Activated CD4-positive, alpha-beta memory T cell treated with anti-CD3 and anti-CD28 coated beads for 36 hours (primary cell): ENCODE data around the gene SFXN2. TPM values are rescaled to one million over a fixed set of nuclear protein-coding genes. Genes with fewer than 3 reads are reported as not detected.
"Not testable (repeated sequence)": the region's sequence is repeated elsewhere in the genome, so short reads cannot be mapped to it uniquely, and the experiment has no call there.

ENCODE experiments used
- CTCF ChIA-PET: fragments of 350-600 bp; sonication (Branson Sonifier 250); formaldehyde crosslinking; loops from one replicate; lab custom pipeline; 2021; ENCODE audit warnings: antibody characterized with exemption, inconsistent platforms; lab: Charles Lee
- POLR2A ChIA-PET: fragments of 350-600 bp; sonication (Branson Sonifier 250); formaldehyde crosslinking; loops from one replicate; lab custom pipeline; 2021; ENCODE audit warnings: antibody characterized with exemption; lab: Charles Lee
- DNase-seq: peaks from one replicate; pipeline ENCODE4 v3.0.0-alpha.2; 2020
- H3K27ac Mint-ChIP-seq: one replicate; pipeline ENCODE4 v1.8.0; 2021; ENCODE audit warnings: mixed read lengths
- H3K27me3 Mint-ChIP-seq: one replicate; pipeline ENCODE4 v1.8.0; 2021; ENCODE audit warnings: mixed read lengths
- H3K36me3 Mint-ChIP-seq: one replicate; pipeline ENCODE4 v1.8.0; 2021; ENCODE audit warnings: mixed read lengths
- H3K4me1 Mint-ChIP-seq: one replicate; pipeline ENCODE4 v1.8.0; 2021; ENCODE audit warnings: low read depth, mixed read lengths
- H3K4me3 Mint-ChIP-seq: one replicate; pipeline ENCODE4 v1.8.0; 2021; ENCODE audit warnings: mild to moderate bottlenecking, mixed read lengths
- H3K9me3 Mint-ChIP-seq: one replicate; pipeline ENCODE4 v1.8.0; 2021; ENCODE audit warnings: mixed read lengths
- intact Hi-C: fragments of 100-400 bp; cut with micrococcal nuclease; formaldehyde crosslinking; loops from one replicate; pipeline ENCODE4 v1.15.1; 2023
- total RNA-seq, 2 experiments: library from RNA; stranded (reverse); gene quantifications; one replicate each; pipeline ENCODE4 v1.2.3, GENCODE V29; 2021

Gene SFXN2
- total RNA-seq, result 10 to 100 TPM; 14.7 to 17.8 TPM

DNA sequence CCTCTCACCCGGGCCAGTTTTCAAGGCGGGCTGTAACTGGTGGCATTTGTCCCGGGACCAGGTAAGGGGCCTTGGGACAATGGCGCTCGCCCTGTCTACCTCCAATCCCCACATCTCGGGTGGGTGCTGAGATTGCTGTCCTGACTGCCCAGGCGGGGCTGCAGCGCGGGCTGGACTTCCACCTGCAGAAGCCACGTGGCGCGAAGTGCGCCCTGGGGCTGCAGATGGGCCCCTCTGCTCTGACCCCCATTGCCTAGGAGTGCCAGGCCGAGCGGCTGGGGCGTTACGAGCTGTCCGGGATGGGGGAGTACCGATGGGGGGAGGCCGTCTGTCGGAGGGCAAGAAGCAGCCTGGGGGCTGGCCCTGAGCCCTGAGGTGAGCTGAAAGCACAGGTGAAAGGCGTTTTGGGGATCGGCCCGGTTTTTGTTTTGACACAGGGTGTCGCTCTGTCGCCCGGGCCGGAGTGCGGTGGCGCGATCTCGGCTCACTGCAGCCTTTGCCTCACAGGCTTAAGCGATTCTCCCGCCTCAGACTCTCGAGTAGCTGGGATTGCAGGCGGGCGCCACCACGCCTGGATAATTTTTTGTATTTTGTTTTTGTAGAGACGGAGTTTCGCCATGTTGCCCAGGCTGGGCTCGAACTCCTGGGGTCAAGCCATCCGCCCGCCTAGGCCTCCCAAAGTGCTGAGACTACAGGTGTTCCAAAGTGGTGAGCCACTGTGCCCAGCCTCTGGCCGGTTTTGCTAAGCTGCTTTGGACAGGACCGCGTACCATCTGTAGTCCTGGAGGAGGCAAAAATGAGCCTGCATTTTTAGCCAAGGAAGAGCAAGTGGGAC lies at the start of gene SFXN2:
Gene SFXN2 (plus strand): TSS at position 16 of the 835 bp plus-strand sequence. CDS start 12,001 bp downstream, outside the sequence.
- POLR2A ChIA-PET, result interaction anchor here (0.6 to 6.4 kb wide), 12 partner anchors 12 to 897 kb away, joined by 3 to 53 read pairs (median 6); partner anchors contain the start of genes CNNM2, OGA, TRIM8 and WBP1L
- peak; percentile 74 for DNase-seq
- no peaks in the 10 kb centered on the region for H3K27me3 Mint-ChIP-seq
- H3K4me1 Mint-ChIP-seq, result peaks cover 67% of the 10 kb centered on the region
- H3K27ac Mint-ChIP-seq, result peak within 1 kb of the TSS; percentile 85
- H3K4me3 Mint-ChIP-seq, result peak within 1 kb of the TSS; percentile 84
- intact Hi-C loops, result loop anchor here (1.0 to 5.0 kb wide), 6 partner anchors 28 to 283 kb away; partner anchors contain the start of genes ACTR1A, CUEDC2 and WBP1L
- peaks cover 24% of the 10 kb centered on the region for H3K36me3 Mint-ChIP-seq
- H3K9me3 Mint-ChIP-seq, result no peaks in the 10 kb centered on the region
- CTCF ChIA-PET, result interaction anchor here (0.8 to 3.3 kb wide), 9 partner anchors 12 to 72 kb away, joined by 3 to 27 read pairs (median 6); partner anchors contain the start of genes TRIM8 and WBP1L

DNA sequence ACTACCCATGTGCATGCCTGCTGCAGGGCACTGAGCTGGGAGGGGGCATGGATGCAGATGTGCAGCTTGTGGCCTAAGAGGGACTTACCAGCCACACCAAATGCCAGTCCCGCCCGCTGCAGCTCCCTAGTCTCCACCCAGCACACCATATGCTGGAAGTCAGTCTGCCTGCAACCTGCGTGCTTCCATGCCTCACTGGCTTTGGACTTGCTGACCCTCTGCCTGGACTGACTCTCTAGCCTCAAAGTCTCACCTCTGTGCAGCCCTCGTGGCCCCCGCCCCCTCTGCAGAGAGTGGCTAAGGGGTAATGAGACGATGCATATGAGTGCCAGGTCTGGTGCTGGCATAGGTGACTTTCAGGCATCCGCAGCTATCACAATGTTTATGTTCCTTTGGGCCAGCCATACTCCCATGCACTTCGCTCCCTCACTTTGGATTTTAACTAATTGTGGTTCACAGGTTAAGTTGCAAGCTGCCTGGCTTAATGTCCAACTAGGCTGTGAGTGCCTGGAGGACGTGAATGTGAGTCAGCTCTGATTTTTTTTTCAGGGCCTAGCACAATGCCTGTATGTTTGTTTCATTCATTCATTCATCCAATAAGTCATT lies 48.4 kb upstream of the SFXN2 start:
- POLR2A ChIA-PET, result interaction anchor here (0.7 to 1.8 kb wide), 2 partner anchors 8 to 9 kb away, joined by 3 to 4 read pairs; no protein-coding TSS in a partner anchor
- H3K27me3 Mint-ChIP-seq, result no peaks in the 10 kb centered on the region

DNA sequence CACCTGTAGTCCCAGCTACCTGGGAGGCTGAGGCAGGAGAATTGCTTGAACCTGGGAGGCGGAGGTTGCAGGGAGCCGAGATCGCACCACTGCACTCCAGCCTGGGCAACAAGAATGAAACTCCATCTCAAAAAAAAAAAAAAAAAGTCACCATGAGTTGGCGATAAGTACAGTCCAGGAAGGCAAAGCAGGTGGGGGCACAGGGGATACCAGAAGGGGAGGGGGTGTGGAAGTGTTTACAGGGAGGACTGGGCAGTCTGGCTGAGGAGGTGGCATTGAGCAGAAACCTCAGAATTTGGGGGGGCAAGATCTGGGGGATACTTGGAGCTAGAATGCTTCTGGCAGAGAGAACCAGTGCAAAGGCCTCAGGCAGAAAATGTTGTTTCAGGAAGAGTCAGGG lies 47.0 kb upstream of the SFXN2 start:
- CTCF ChIA-PET, result not testable (repeated sequence)

More for the DNA sequence above, 48.4 kb upstream of the SFXN2 start:
- CTCF ChIA-PET, result interaction anchor here (1.3 kb wide), 1 partner anchor 12 kb away, joined by 3 read pairs; no protein-coding TSS in a partner anchor
- no peaks in the 10 kb centered on the region for H3K9me3 Mint-ChIP-seq
- H3K4me3 Mint-ChIP-seq, result no peak overlapping the region
- intact Hi-C loops, result no loop called here
- H3K4me1 Mint-ChIP-seq, result peaks cover 25% of the 10 kb centered on the region
- no peaks in the 10 kb centered on the region for H3K36me3 Mint-ChIP-seq
- DNase-seq, result no peak
- no peak overlapping the region for H3K27ac Mint-ChIP-seq

GRCh38 chr10:102668326-102669107 lies 45.9 kb upstream of the SFXN2 start:
- no peaks in the 10 kb centered on the region for H3K36me3 Mint-ChIP-seq
- CTCF ChIA-PET, result interaction anchor here (0.6 to 2.3 kb wide), 3 partner anchors 9 to 24 kb away, joined by 3 to 13 read pairs (median 8); partner anchors contain the start of gene TRIM8
- no peak overlapping the region for H3K27ac Mint-ChIP-seq
- no peaks in the 10 kb centered on the region for H3K27me3 Mint-ChIP-seq
- POLR2A ChIA-PET, result interaction anchor here (1.9 to 2.3 kb wide), 2 partner anchors 8 to 22 kb away, joined by 5 to 11 read pairs; no protein-coding TSS in a partner anchor
- H3K9me3 Mint-ChIP-seq, result no peaks in the 10 kb centered on the region
- intact Hi-C loops, result no loop called here
- H3K4me1 Mint-ChIP-seq, result peaks cover 15% of the 10 kb centered on the region
- H3K4me3 Mint-ChIP-seq, result no peak overlapping the region
- no peak for DNase-seq

More for the DNA sequence above, 47.0 kb upstream of the SFXN2 start:
- DNase-seq, intact Hi-C loops, H3K9me3 Mint-ChIP-seq, H3K27me3 Mint-ChIP-seq, POLR2A ChIA-PET, H3K4me3 Mint-ChIP-seq, H3K27ac Mint-ChIP-seq, H3K36me3 Mint-ChIP-seq: not testable (repeated sequence)
- H3K4me1 Mint-ChIP-seq, result peaks cover 13% of the 10 kb centered on the region

DNA sequence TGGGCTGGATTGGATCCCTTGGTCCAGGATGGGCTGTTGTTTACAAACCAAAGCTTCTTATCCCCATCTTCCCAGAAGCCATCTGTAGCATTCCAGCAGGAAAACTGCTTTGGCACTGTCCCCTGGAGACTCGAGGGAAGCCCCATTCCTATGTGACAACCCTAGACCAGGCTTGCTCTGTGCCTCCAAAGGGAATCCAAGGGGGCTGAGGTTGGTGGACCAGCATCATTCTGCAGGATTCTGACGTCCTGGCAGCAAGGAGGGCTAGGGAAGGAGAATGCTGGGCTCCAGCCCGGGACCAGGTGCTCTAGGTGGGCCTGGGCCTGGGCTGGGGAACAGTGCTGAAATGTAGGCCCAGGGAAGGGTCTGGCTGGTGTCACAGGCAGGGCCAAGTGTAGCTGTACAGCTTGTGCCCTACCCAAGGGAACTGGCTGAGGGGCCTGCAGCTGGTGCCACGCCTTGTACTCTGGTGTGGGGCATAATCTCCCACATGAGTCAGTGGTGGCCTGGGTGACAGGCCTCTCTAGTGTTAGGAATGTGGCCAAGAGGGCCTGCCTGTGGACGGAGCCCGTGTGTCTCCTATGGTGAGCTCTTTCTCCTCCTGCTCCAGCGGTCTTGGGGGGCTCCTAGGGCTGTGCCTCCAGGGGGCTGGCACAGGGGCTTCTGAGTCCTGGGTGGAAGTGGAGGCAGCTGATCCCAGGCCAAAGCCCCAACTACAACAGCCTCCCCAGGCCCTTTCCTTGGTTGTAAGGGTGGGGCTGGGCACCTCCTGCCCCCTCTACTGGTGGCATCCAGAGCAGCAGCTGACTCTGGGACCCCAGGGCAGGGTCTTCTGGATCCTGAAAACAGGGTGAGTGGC lies 45.0 kb upstream of the SFXN2 start:
- POLR2A ChIA-PET, result interaction anchor here (0.8 to 2.3 kb wide), 4 partner anchors 9 to 41 kb away, joined by 3 to 11 read pairs (median 4); no protein-coding TSS in a partner anchor
- peak overlapping the region; percentile 8 for H3K27ac Mint-ChIP-seq
- no peaks in the 10 kb centered on the region for H3K27me3 Mint-ChIP-seq
- CTCF ChIA-PET, result interaction anchor here (0.6 to 2.3 kb wide), 13 partner anchors 9 to 600 kb away, joined by 3 to 13 read pairs (median 4); partner anchors contain the start of gene TRIM8
- H3K9me3 Mint-ChIP-seq, result no peaks in the 10 kb centered on the region
- DNase-seq, result no peak
- intact Hi-C loops, result no loop called here
- peaks cover 24% of the 10 kb centered on the region for H3K4me1 Mint-ChIP-seq
- H3K4me3 Mint-ChIP-seq, result no peak overlapping the region
- H3K36me3 Mint-ChIP-seq, result no peaks in the 10 kb centered on the region

GRCh38 chr10:102670065-102670670 lies 44.3 kb upstream of the SFXN2 start:
- Mint-ChIP-seq H3K4me3 (no peak overlapping the region), H3K27me3 (no peaks in the 10 kb centered on the region), H3K4me1 (peaks cover 31% of the 10 kb centered on the region), H3K36me3 (no peaks in the 10 kb centered on the region), H3K9me3 (no peaks in the 10 kb centered on the region), H3K27ac (no peak overlapping the region)
- POLR2A ChIA-PET, result interaction anchor here (0.8 to 2.3 kb wide), 5 partner anchors 9 to 41 kb away, joined by 3 to 11 read pairs (median 4); no protein-coding TSS in a partner anchor
- intact Hi-C loops, result no loop called here
- no peak for DNase-seq
- CTCF ChIA-PET, result interaction anchor here (0.6 to 2.3 kb wide), 11 partner anchors 8 to 600 kb away, joined by 3 to 13 read pairs (median 4); no protein-coding TSS in a partner anchor

DNA sequence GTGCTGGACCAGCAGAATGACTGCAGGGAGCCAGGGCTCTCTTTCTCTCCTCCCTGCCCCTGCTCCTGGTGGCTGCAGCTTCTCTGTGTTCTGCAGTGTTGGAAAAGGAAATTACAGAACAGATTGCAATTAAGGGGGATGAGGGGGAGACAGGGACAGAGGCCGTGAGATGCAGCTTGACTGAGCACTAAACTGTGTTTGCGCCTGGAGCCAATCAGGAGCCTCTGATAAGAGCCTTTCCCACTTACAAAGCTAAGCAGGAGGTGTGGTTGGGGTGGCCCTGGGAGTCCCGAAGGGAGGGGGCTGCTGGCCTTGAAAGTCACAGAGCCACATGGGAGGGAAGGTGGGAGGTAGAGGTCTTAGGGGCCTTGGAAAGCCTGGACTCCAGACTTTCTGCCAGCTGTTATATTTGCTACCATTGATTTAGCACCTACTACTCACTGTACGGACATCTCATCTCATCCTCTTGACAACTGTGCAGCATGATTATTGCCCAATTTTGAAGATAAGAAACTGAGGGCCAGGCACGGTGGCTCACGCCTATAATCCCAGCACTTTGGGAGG lies 43.5 kb upstream of the SFXN2 start:
- peaks cover 39% of the 10 kb centered on the region for H3K4me1 Mint-ChIP-seq
- no peaks in the 10 kb centered on the region for H3K9me3 Mint-ChIP-seq
- POLR2A ChIA-PET, result interaction anchor here (1.3 kb wide), 1 partner anchor 10 kb away, joined by 4 read pairs; no protein-coding TSS in a partner anchor
- H3K4me3 Mint-ChIP-seq, result no peak overlapping the region
- DNase-seq, result no peak
- no peaks in the 10 kb centered on the region for H3K36me3 Mint-ChIP-seq
- H3K27ac Mint-ChIP-seq, result no peak overlapping the region
- intact Hi-C loops, result no loop called here
- CTCF ChIA-PET, result interaction anchor here (1.0 to 2.3 kb wide), 4 partner anchors 10 to 26 kb away, joined by 3 to 13 read pairs (median 8); no protein-coding TSS in a partner anchor
- H3K27me3 Mint-ChIP-seq, result no peaks in the 10 kb centered on the region

- POLR2A ChIA-PET, result interaction anchor here (0.7 to 3.0 kb wide), 4 partner anchors 13 to 46 kb away, joined by 3 to 17 read pairs (median 12); partner anchors contain the start of genes ARL3 and SFXN2
- Mint-ChIP-seq H3K27me3 (no peaks in the 10 kb centered on the region), H3K27ac (no peak overlapping the region), H3K4me1 (peaks cover 34% of the 10 kb centered on the region), H3K4me3 (peak overlapping the region; percentile 64), H3K36me3 (no peaks in the 10 kb centered on the region), H3K9me3 (no peaks in the 10 kb centered on the region)
- intact Hi-C loops, result no loop called here
- no peak for DNase-seq
- CTCF ChIA-PET, result interaction anchor here (0.6 to 2.8 kb wide), 7 partner anchors 9 to 170 kb away, joined by 3 to 16 read pairs (median 4); partner anchors contain the start of genes ACTR1A, ARL3, SFXN2 and SUFU
Observed at GRCh38 chr10:102673236-102673818, 41.1 kb upstream of the SFXN2 start.

DNA sequence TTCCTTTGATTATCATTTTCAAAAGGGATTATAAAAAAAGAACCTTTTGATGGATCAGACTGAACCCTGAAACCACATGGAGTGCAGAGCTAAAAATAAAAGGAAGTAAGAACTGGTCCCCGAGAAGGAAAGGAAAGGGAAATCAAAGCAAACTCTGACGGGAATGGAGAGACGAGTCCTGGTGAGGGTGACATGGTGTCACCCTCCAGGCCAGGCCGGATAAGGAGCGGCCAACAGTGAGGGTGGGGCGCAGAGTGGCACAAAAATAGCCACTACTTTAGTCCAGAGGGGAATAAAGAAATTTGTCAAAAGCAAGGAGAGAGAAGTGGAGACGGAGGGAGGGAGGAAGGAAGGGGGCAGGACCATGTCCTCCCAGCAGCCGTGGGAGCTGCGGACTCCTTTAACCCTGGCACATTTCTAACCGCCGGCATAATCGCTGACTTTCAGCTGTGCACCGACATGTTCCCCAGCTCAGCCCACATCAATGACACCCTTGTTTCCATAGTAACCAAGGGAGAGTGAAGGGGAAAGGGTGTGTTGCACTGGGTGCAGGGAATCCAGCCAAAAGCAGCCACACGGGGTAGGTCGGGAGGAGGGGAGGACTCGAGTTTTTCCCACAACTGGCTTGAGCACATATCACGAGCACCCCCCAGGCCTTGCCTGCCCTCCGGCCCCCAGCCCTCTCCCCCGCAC lies 40.5 kb upstream of the SFXN2 start:
- peak overlapping the region; percentile 34 for H3K27ac Mint-ChIP-seq
- H3K36me3 Mint-ChIP-seq, result no peaks in the 10 kb centered on the region
- peak; percentile 82 for DNase-seq
- peak overlapping the region; percentile 64 for H3K4me3 Mint-ChIP-seq
- ChIA-PET POLR2A (interaction anchor here (1.0 to 3.0 kb wide), 4 partner anchors 13 to 40 kb away, joined by 4 to 17 read pairs (median 12); partner anchors contain the start of genes ARL3, SFXN2 and TRIM8), CTCF (interaction anchor here (0.6 to 2.8 kb wide), 7 partner anchors 9 to 170 kb away, joined by 3 to 16 read pairs (median 4); partner anchors contain the start of genes ACTR1A, ARL3, SFXN2 and SUFU)
- H3K9me3 Mint-ChIP-seq, result no peaks in the 10 kb centered on the region
- intact Hi-C loops, result loop anchor here (1.0 to 2.0 kb wide), 3 partner anchors 13 to 41 kb away; partner anchors contain the start of genes ARL3 and SFXN2
- H3K27me3 Mint-ChIP-seq, result no peaks in the 10 kb centered on the region
- H3K4me1 Mint-ChIP-seq, result peaks cover 33% of the 10 kb centered on the region
